GM21737 (cell line): ENCODE results near the gene IGSF8.
"Not testable (repeated sequence)": the region's sequence is repeated elsewhere in the genome, so short reads cannot be mapped to it uniquely, and the experiment has no call there.

Experiments used
- ATAC-seq: cut with Tn5 transposase; IDR thresholded peaks from one replicate; pipeline ENCODE4 v1.9.1; 2021; ENCODE audit warnings: mild to moderate bottlenecking, moderate library complexity; ENCODE audit not compliant: unreplicated experiment

Gene IGSF8

DNA sequence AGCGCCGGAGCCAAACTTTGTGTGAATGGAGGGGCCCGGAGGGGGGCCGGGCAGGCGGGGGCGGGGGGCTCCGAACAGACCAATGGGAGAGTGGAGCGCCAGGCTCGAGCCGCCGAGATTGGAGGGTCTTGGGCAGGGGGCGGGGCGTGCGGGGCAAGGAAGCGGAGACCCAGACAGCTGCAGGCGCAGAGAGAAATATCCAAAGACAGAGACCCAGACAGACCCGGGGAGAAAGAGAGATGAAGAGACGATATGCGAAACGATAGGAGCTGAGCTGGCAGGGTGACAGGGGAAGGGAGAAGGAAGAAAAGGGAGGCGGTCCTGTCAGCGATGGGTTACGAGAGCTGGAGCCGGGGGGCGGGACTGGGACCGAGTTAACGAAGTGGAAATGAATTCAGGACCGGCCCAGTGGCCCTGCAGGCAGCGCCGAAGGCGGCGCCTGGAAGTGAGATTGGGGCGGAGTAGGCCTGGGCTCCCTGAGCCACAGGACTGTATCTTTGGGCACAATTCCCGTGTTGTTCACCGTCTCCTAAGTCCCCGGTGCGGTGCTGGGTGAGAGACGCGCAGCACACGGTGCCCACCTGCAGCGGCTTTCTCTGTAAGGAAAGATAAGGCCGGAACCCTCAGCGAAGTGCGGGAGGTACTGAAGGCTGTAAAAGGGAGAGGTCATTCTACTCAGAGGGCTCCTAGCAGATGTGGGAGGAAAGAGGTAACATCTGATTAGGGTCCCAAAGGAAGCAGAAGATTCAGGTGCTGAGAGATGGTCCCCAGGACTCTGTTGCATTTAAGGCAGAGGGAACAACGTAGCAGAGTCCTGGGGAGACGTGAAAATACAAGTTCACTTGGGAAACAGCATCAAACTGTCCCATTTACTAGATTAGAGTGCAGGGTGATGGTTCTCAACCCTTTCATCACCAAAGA is 27.9 kb downstream of the IGSF8 start:
- ATAC-seq = no peak

DNA sequence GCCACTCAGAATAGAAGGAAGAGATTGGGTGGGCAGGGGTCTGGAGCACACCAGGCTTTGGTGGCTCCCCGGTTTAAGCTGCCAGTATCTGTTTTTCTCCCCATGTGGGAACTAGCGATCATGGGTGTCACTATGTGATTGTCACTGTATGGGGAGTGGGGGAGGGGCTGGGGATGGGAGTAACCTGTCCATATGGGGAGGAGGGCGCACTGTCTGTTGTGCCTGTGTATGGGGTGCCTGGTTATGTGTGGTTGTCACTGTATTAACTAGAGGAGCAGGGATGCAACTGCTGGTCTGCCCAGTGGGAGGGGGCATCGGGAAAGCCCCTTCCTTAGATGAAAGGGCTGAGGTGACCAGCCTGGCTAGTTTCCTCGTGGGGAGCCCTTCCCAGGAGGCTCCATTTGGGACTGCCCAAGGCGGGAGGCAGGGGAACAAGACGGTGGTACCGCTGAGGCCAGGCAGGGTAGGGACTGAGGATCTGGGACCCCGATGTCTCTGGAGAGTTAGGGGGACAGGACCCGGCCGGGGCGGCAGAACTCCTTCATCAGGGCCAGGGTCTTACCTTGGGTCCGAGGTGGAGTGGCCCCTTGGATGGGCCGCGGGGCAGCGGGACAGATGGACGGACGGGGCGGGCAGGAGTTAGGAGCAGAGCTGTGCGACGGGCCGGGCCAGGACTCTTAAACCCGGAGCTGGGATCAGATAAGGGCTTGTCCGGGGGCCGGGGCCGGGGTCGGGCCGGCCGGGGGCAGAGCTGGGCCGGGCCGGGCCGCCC is 28.8 kb downstream of the IGSF8 start, which contains the start of gene KCNJ10:
Gene KCNJ10 (minus strand): TSS at position 701 of the 772 bp plus-strand sequence. CDS start 27,628 bp downstream, outside the sequence.
- ATAC-seq = no peak

DNA sequence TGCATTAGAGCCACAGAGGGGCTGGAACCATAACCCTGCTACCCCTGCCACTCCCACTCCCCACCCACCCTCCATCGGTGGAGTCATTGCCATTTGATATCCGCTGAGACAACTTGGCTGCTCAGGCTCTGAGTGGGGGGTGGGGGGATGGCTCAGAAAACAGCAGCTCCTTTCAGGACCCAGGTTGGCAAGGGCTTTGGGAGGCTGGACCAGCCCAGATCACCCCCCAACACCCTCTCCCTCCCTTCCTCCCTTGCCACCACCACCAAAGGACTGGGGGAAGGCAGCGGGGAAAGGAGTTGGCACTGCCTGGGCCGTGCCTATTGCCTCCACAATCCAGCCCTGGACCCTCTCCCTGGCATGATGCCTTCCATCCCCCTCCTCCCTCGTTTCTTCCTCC is 30.2 kb downstream of the IGSF8 start:
- ATAC-seq = no peak

- ATAC-seq = no peak
These were observed 31.3 kb downstream of the IGSF8 start for GRCh38 chr1:160066829-160067745.

DNA sequence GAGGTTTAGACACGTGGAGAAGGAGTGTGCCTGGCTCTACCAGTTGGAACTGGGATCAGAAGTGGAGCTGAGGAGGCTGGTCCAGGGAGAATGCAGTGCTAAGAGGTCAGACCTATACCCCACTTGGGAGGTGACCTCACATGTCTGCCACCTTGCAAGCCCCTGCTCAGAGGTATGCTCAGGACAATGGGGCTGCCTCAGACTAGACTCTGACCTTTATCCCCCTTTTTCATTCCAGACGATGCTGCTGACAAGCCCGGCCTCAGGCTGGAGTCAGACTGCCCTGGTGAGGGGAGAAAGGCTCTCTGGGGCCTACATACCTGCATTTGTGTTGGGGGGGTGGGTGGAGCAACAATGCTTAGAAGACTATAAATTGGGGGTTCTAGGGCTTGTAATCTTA is 33.7 kb downstream of the IGSF8 start:
- no peak for ATAC-seq

DNA sequence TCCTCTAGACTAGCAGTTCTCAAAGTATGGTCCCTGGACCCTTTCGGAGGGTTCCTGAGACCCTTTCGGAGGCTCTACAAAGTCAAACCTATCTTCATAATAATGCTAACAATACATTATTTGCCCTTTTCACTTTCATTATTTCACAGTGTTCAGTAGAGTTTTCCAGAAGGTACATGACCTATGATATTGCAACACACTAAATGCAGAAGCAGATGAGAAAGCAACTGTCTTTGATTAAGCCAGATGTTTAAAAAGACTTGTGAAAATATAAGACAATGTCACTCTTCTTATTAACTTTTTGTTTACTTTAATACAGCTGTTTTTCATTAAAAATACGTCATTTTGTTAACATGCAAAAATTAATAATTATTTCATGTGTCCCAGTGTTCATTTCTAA is 34.3 kb downstream of the IGSF8 start:
- ATAC-seq = no peak

- ATAC-seq = no peak
These were observed 35.2 kb downstream of the IGSF8 start for GRCh38 chr1:160063176-160063575.

DNA sequence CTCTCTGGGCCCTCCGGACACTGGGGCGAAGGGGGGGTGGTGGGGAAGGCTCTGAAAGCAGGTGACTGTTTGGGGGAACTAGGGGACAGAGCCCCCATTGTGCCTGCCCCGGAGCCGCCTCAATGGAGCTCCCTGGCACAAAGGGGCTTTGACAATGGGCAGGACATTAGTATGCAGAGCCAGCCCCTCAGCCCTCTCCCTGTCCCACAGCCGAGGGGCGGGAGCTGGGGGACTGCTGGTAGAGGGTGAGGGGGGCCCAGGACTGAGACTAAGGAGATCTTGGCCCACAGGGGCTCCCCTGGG is 36.2 kb downstream of the IGSF8 start:
- no peak for ATAC-seq

DNA sequence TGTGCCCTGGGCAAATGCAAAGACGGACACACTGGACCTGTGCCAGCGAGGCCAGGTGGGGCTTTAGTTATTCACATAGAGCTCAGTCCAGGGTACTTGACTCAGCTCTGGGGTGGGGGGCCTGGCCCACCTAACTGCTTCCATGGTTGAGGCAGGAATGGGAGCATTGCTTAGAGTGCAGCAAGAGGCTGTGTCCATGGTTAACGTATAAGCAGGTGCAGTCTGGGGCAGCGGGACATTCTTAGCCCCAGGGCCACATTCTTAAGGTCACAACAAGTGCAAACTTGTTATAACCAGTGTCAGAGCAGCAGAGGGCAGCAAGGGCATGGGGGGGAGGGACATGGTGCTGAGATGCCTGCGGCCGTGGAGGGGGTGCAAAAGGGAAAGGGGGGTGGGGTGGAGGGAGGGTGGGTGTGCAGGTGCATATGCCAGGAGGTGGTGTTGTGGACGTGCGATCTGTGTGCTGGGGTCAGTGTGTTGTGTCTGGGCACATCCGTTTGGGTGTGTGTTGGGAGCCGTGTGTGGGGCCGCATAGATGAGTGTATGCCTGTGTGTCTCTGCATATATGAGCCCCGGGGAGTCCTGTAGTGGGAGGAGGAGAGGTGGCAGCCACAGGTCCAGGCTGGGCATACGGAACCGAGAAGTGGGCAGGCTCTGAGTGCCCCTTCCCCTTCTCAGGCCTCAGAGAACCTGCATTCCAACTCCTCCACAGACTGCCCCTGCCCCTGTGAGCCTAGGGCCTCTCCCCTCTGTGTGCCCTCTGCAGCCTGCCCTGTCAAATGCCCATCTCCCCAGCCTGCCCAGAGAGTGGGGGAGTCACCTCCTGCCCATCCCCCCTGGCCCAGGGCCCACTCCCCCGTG is 36.8 kb downstream of the IGSF8 start:
- no peak for ATAC-seq

- no peak for ATAC-seq
These were observed 40.3 kb downstream of the IGSF8 start for GRCh38 chr1:160058087-160058486.

DNA sequence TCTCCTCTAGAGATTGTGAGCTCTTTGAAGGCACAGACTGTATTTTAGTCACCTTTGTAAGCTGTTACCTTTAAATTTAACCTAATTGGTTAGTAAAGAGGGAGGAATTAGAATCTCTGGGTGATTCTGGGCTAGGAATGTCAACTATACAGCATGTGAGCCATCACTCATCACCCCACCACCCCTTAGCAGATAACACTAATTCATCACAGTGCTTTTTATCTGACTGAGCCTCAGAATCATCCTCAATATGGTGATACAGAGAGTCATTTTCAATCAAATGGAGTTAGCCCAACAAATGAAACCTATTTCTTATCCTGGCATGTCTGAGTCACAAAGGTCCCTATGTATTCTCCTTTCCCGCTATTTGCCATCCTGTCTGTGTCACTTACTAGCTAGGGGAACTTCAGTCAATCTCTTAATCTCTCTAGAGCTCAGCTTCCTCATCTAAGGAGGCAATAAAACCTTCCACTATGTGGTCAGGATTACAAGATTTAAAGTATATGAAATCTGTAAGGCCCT is 41.7 kb downstream of the IGSF8 start:
- no peak for ATAC-seq

DNA sequence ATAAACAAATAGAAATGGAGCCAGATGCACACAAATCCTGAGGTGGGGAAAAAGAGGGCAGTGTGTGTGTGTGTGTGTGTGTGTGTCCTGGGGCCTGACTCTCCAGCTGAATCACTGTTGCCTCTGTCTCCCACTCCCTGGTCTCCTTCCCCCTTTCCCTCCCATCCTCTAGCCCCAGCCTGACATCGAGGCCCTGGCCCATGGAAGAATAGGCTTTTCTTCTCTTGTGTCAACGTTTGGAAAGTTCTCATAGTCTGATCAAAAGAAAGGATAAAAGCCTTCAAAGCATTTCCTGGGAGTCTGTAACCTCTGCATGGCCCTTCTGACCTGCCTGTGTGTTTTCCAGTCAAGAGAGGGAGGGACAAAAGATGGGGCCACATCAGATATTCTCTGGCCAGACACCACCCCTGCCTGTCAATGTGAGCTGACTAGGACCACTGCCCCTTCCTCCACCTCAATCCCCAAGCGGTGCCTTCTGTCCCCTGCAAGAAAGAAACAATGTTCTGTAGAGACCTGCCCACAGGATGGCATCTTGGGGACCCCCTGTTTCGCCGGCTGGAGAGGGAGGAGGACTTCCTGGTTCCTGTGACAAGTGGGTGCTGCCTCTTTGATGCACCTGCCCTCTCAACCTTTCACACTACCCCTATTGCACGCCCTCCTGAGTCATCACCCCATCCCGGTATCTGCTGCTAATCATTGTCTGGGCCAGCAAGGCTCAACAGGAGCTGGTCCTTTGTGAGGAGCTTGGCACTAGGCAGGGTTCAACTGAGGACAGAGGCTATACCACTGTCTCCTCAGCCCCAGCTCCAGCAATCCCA is 44.7 kb downstream of the IGSF8 start:
- ATAC-seq = no peak

GRCh38 chr1:160052936-160053335 is 45.5 kb downstream of the IGSF8 start:
- ATAC-seq = no peak

- ATAC-seq = no peak
These were observed 47.8 kb downstream of the IGSF8 start for GRCh38 chr1:160050619-160051018.

- not testable (repeated sequence) for ATAC-seq
These were observed 48.2 kb downstream of the IGSF8 start for GRCh38 chr1:160050182-160050581.

DNA sequence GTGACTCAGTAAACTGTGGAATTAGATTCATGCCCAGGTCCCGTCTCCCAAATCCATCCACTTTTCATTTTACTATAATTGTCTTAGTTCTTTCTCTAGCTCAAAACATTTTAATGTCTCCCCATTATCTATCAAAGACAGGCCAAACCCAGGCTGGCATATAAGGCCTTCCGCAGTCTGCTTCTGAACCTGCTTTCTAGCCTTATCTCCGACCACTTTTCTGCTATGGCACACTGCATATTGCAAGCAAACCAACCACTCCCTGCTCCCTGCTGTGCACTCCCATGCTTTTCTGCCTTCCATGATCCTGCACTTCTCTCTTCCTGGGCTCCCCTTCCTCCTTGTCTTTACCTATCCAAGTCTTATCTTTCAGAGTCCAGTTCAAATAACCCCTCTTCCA is 49.3 kb downstream of the IGSF8 start:
- ATAC-seq = no peak

DNA sequence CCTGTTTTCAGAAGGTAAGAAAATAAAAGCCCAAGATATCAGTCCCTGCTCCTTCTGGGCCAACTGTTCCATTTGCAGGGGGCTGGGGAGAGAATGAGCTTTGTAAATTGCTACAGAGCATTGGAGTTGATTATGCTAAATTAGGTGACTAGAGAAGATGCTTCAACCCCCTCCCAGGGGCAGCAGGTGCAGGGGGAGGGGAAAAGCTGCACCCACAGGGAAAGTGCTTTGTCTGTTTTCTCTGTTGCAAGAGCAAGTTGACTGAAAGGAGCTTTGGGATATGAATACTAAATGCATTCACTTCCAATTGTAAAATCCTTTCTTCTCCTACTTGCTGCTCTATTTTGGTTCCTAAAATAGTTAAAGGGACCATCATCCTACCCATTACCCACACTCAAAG is 50.1 kb downstream of the IGSF8 start:
- no peak for ATAC-seq

GRCh38 chr1:160047111-160047991 is 51.1 kb downstream of the IGSF8 start:
- ATAC-seq = no peak
